Effector memory CD4-positive, alpha-beta T cell (primary cell): ENCODE data around the gene ARID3A.
"Not testable (repeated sequence)": the region's sequence is repeated elsewhere in the genome, so short reads cannot be mapped to it uniquely, and the experiment has no call there.

ENCODE experiments used
- DNase-seq, 3 donors: peaks; one replicate each; pipeline ENCODE4 v3.0.0-alpha.2; 2020
- H3K27ac ChIP-seq: 2 replicates; pipeline ENCODE4 v1.7.0; 2013; ENCODE audit warnings: mild to moderate bottlenecking, low read length, moderate library complexity; ENCODE audit not compliant: insufficient read depth, poor library complexity, severe bottlenecking
- H3K27me3 ChIP-seq: replicated peaks from 2 replicates; pipeline ENCODE4 v1.7.0; 2013; ENCODE audit warnings: mild to moderate bottlenecking, low read length; ENCODE audit not compliant: insufficient read depth, control insufficient read depth, poor library complexity, severe bottlenecking
- H3K36me3 ChIP-seq: 2 replicates; pipeline ENCODE4 v1.7.0; 2013; ENCODE audit warnings: mild to moderate bottlenecking, low read length, moderate library complexity; ENCODE audit not compliant: control insufficient read depth, insufficient read depth
- H3K4me1 ChIP-seq: 2 replicates; pipeline ENCODE4 v1.7.0; 2013; ENCODE audit warnings: low read length, mild to moderate bottlenecking; ENCODE audit not compliant: control insufficient read depth, insufficient read depth, poor library complexity, severe bottlenecking
- H3K4me3 ChIP-seq: 2 replicates; pipeline ENCODE4 v1.7.0; 2013; ENCODE audit warnings: low read length, low read depth, mild to moderate bottlenecking; ENCODE audit not compliant: insufficient read depth, poor library complexity, severe bottlenecking
- H3K9me3 ChIP-seq: 2 replicates; pipeline ENCODE4 v1.7.0; 2013; ENCODE audit warnings: mild to moderate bottlenecking, low read length, moderate library complexity; ENCODE audit not compliant: control insufficient read depth

ARID3A gene

GRCh38 chr19:955803-956765, 30.2 kb downstream of the ARID3A start:
- no peaks in the 10 kb centered on the region for H3K36me3 ChIP-seq

GRCh38 chr19:956766-957440, 31.1 kb downstream of the ARID3A start:
- no peak for DNase-seq
- Histone ChIP-seq H3K9me3 (no peaks in the 10 kb centered on the region), H3K4me3 (no peak overlapping the region), H3K27me3 (no peaks in the 10 kb centered on the region), H3K36me3 (no peaks in the 10 kb centered on the region), H3K4me1 (peaks cover 15% of the 10 kb centered on the region), H3K27ac (no peak overlapping the region)

More at GRCh38 chr19:955803-956765, 30.2 kb downstream of the ARID3A start:
- H3K4me3 ChIP-seq: no peak overlapping the region
- H3K9me3 ChIP-seq: no peaks in the 10 kb centered on the region
- H3K27ac ChIP-seq: no peak overlapping the region
- no peaks in the 10 kb centered on the region for H3K27me3 ChIP-seq
- DNase-seq: no peak
- peaks cover 15% of the 10 kb centered on the region for H3K4me1 ChIP-seq

- H3K4me1 ChIP-seq: peaks cover 13% of the 10 kb centered on the region
- not testable (repeated sequence) for H3K36me3 ChIP-seq, DNase-seq, H3K27ac ChIP-seq, H3K9me3 ChIP-seq, H3K27me3 ChIP-seq, H3K4me3 ChIP-seq
Measured at GRCh38 chr19:957578-957977, 31.7 kb downstream of the ARID3A start.

- no peaks in the 10 kb centered on the region for H3K9me3 ChIP-seq
- no peak overlapping the region for H3K27ac ChIP-seq
- H3K27me3 ChIP-seq: no peaks in the 10 kb centered on the region
- H3K36me3 ChIP-seq: no peaks in the 10 kb centered on the region
- no peaks in the 10 kb centered on the region for H3K4me1 ChIP-seq
- no peak overlapping the region for H3K4me3 ChIP-seq
- no peak for DNase-seq
Measured at GRCh38 chr19:958967-959855, 33.4 kb downstream of the ARID3A start.

GRCh38 chr19:960020-960419, 34.2 kb downstream of the ARID3A start:
- Histone ChIP-seq H3K4me1 (no peaks in the 10 kb centered on the region), H3K36me3 (no peaks in the 10 kb centered on the region)

GRCh38 chr19:960601-960938, 34.7 kb downstream of the ARID3A start:
- Histone ChIP-seq H3K9me3 (no peaks in the 10 kb centered on the region), H3K4me1 (no peaks in the 10 kb centered on the region), H3K36me3 (no peaks in the 10 kb centered on the region), H3K4me3 (no peak overlapping the region), H3K27me3 (no peaks in the 10 kb centered on the region), H3K27ac (no peak overlapping the region)
- DNase-seq: no peak

More at GRCh38 chr19:960020-960419, 34.2 kb downstream of the ARID3A start:
- Histone ChIP-seq H3K27me3 (no peaks in the 10 kb centered on the region), H3K4me3 (no peak overlapping the region), H3K27ac (no peak overlapping the region), H3K9me3 (no peaks in the 10 kb centered on the region)
- DNase-seq: no peak

GRCh38 chr19:961866-962620, 36.2 kb downstream of the ARID3A start:
- Histone ChIP-seq H3K4me1 (no peaks in the 10 kb centered on the region), H3K4me3 (no peak overlapping the region), H3K9me3 (no peaks in the 10 kb centered on the region), H3K27ac (no peak overlapping the region), H3K36me3 (no peaks in the 10 kb centered on the region), H3K27me3 (no peaks in the 10 kb centered on the region)
- DNase-seq: no peak

GRCh38 chr19:962683-963400, 37.0 kb downstream of the ARID3A start:
- Histone ChIP-seq H3K27ac (no peak overlapping the region), H3K36me3 (no peaks in the 10 kb centered on the region), H3K9me3 (no peaks in the 10 kb centered on the region), H3K4me1 (no peaks in the 10 kb centered on the region), H3K4me3 (no peak overlapping the region), H3K27me3 (no peaks in the 10 kb centered on the region)
- DNase-seq: no peak

GRCh38 chr19:963486-963951, 37.7 kb downstream of the ARID3A start:
- no peak overlapping the region for H3K27ac ChIP-seq
- no peak overlapping the region for H3K4me3 ChIP-seq
- H3K36me3 ChIP-seq: no peaks in the 10 kb centered on the region
- H3K4me1 ChIP-seq: no peaks in the 10 kb centered on the region
- H3K9me3 ChIP-seq: no peaks in the 10 kb centered on the region
- DNase-seq: no peak
- H3K27me3 ChIP-seq: no peaks in the 10 kb centered on the region
